ENCODE data around the gene LMAN2L. TPM values are rescaled to one million over a fixed set of nuclear protein-coding genes. Genes with fewer than 3 reads are reported as not detected.

LMAN2L gene
- total and polyA plus RNA-seq, 4 donors, result 6.4 to 15.1 (median 12.3) TPM

GRCh38 chr2:96661324-96661723, 78.5 kb downstream of the LMAN2L start:
- Histone ChIP-seq H3K27ac (ENCODE audit: low read depth in 1 of 2, low read length in 2 of 2) (no peak overlapping the region), H3K36me3 (ENCODE audit: control insufficient read depth in 4 of 4, insufficient read depth in 3 of 4, low read depth in 1 of 4, low read length in 3 of 4) (no peaks in the 10 kb centered on the region), H3K4me3 (ENCODE audit: low read depth in 1 of 3, low read length in 3 of 3) (no peak overlapping the region), H3K9ac (ENCODE audit: low read depth in 1 of 2, low read length in 2 of 2) (no peak overlapping the region), H3K9me3 (ENCODE audit: control insufficient read depth in 4 of 4, low read length in 3 of 4) (peaks cover 0 to 4% (median 0%) of the 10 kb centered on the region in 4 donors), H3K4me1 (ENCODE audit: control insufficient read depth in 4 of 4, insufficient read depth in 4 of 4, low read length in 3 of 4) (no peaks in the 10 kb centered on the region), H3K27me3 (ENCODE audit: control insufficient read depth in 4 of 4, insufficient read depth in 4 of 4, low read length in 3 of 4) (no peaks in the 10 kb centered on the region)
- TF ChIP-seq FOXA2 (IDR thresholded peaks at IDR 0.05) (no peak), HNF4A (conservative IDR thresholded peaks at IDR 0.05) (no peak)
- no peak for DNase-seq (ENCODE audit: low spot score)
- 96% methylated on average over 6 of the region's 6 CpGs for WGBS

- Histone ChIP-seq H3K27me3 (ENCODE audit: control insufficient read depth in 4 of 4, insufficient read depth in 4 of 4, low read length in 3 of 4) (no peaks in the 10 kb centered on the region), H3K4me1 (ENCODE audit: control insufficient read depth in 4 of 4, insufficient read depth in 4 of 4, low read length in 3 of 4) (no peaks in the 10 kb centered on the region), H3K27ac (ENCODE audit: low read depth in 1 of 2, low read length in 2 of 2) (no peak overlapping the region), H3K36me3 (ENCODE audit: control insufficient read depth in 4 of 4, insufficient read depth in 3 of 4, low read depth in 1 of 4, low read length in 3 of 4) (no peaks in the 10 kb centered on the region), H3K9ac (ENCODE audit: low read depth in 1 of 2, low read length in 2 of 2) (no peak overlapping the region), H3K4me3 (ENCODE audit: low read depth in 1 of 3, low read length in 3 of 3) (no peak overlapping the region), H3K9me3 (ENCODE audit: control insufficient read depth in 4 of 4, low read length in 3 of 4) (no peaks in the 10 kb centered on the region)
- no peak for TF ChIP-seq GABPA (IDR thresholded peaks at IDR 0.05 in 1 of 2, conservative IDR thresholded peaks at IDR 0.05 in 1 of 2)
- TF ChIP-seq, protein P1, sequence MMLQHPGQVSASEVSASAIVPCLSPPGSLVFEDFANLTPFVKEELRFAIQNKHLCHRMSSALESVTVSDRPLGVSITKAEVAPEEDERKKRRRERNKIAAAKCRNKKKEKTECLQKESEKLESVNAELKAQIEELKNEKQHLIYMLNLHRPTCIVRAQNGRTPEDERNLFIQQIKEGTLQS (IDR thresholded peaks at IDR 0.05), result no peak
- no peak for DNase-seq (ENCODE audit: low spot score)
Measured at GRCh38 chr2:96656540-96656939, 83.3 kb downstream of the LMAN2L start.

Other genes starting within 250 kb of the LMAN2L start
- 1 to 10 TPM; 1.8 to 3.4 TPM for gene NEURL3, start 234.7 kb downstream of the LMAN2L start, total RNA-seq
- under 1 TPM; 0.61 to 0.97 TPM for gene NEURL3, start 234.7 kb downstream of the LMAN2L start, polyA plus RNA-seq
- gene ARID5A, start 203.3 kb downstream of the LMAN2L start, total RNA-seq, result 1 to 10 TPM; 7.4 to 9.3 TPM
- 10 to 100 TPM; 12.7 to 17.8 TPM for gene ARID5A, start 203.3 kb downstream of the LMAN2L start, polyA plus RNA-seq
- gene KANSL3, start 101.8 kb downstream of the LMAN2L start, total RNA-seq, result 10 to 100 TPM; 27.2 to 30.5 TPM
- gene KANSL3, start 101.8 kb downstream of the LMAN2L start, polyA plus RNA-seq, result 1 to 10 TPM; 8.3 to 10.0 TPM
- gene FER1L5, start 97.3 kb downstream of the LMAN2L start, total RNA-seq, result under 1 TPM in 1 of 2 donors, not detected in 1; under 0.01 TPM
- not detected for gene FER1L5, start 97.3 kb downstream of the LMAN2L start, polyA plus RNA-seq
- 1 to 10 TPM; 1.9 to 2.2 TPM for gene CNNM4, start 20.8 kb upstream of the LMAN2L start, total RNA-seq
- 1 to 10 TPM in 1 of 2 donors, under 1 TPM in 1; 0.82 to 2.3 TPM for gene CNNM4, start 20.8 kb upstream of the LMAN2L start, polyA plus RNA-seq
- gene CNNM3, start 76.2 kb upstream of the LMAN2L start, total RNA-seq, result 10 to 100 TPM; 17.0 to 19.8 TPM
- 10 to 100 TPM; 10.0 to 15.2 TPM for gene CNNM3, start 76.2 kb upstream of the LMAN2L start, polyA plus RNA-seq
- gene ANKRD23, start 104.0 kb upstream of the LMAN2L start, total RNA-seq, result 1 to 10 TPM; 1.4 to 4.2 TPM
- 1 to 10 TPM in 1 of 2 donors, under 1 TPM in 1; 0.82 to 2.4 TPM for gene ANKRD23, start 104.0 kb upstream of the LMAN2L start, polyA plus RNA-seq
- 1 to 10 TPM; 4.7 to 9.3 TPM for gene ANKRD39, start 118.0 kb upstream of the LMAN2L start, total RNA-seq
- 10 to 100 TPM; 12.1 to 22.7 TPM for gene ANKRD39, start 118.0 kb upstream of the LMAN2L start, polyA plus RNA-seq
- gene SEMA4C, start 130.0 kb upstream of the LMAN2L start, total RNA-seq, result 10 to 100 TPM; 13.3 to 23.2 TPM
- gene SEMA4C, start 130.0 kb upstream of the LMAN2L start, polyA plus RNA-seq, result 10 to 100 TPM in 1 of 2 donors, 1 to 10 TPM in 1; 3.7 to 13.0 TPM
- gene FAM178B, start 246.5 kb upstream of the LMAN2L start, total RNA-seq, result 10 to 100 TPM in 1 of 2 donors, not detected in 1; 27.3 TPM
- gene FAM178B, start 246.5 kb upstream of the LMAN2L start, polyA plus RNA-seq, result not detected